Right hindlimb (tissue), 1 donor: ENCODE data around the gene MEX3D.

ENCODE experiments used
- DNase-seq: peaks from one replicate; pipeline ENCODE4 v3.0.0-alpha.2; 2018

The MEX3D gene

DNA sequence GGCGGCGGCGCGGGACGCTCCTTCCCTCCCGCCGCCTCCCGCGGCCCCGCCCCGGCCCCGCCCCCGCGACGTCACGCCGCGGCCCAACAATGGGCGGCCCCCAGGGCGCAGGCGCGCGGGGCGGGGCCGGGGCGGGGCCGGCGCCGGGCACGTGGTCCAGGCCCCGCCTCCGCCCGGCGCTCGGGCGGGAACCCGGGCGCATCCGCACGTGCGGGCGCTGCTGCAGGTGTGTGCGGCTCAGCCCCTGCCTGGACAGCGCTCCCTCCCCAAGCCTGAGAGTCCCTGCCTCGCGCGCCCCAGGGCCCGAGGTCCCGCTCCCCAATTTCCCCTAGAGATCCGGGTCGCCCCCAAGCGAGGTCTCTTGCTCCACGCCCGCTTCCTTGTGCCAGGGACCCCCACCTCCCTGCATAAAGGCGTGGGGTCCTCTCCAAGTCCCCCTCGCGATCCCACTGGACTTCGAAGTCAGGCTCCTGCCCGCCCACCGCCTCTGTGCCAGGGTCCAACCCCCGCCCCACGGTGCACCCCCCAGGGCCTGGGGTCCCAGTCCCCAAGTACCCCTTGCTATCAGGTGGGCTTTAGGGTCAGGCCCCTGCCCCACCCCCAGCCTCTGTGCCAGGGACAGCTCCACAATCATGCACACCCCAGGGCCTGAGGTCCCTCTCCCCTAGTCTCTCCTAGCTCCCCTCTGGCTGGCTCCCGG, at the start of gene MEX3D:
Gene MEX3D, minus strand, starts transcription at position 6 of the 700 bp plus-strand sequence. CDS start 267 bp downstream, outside the sequence.
- peak; percentile 79 for DNase-seq

DNA sequence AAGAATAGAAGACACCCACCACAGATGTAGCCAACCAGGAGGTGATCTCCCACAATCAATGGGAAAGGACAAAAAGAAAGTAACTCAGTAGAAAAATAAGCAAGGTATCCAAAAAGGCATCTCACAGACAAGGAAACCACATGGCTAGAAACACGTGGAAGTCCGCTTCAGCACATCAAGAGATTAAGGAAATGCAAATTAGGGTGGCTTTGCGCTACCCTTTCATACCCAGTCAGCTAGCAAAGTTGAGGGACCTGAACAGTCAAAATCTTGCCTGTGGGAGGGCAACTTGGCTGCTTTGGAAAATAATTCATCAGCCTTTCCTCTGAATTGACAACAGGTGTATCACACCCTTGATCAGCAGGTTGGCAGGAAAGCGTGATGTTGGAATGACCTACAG, 48.8 kb upstream of the MEX3D start:
- DNase-seq, result no peak

DNA sequence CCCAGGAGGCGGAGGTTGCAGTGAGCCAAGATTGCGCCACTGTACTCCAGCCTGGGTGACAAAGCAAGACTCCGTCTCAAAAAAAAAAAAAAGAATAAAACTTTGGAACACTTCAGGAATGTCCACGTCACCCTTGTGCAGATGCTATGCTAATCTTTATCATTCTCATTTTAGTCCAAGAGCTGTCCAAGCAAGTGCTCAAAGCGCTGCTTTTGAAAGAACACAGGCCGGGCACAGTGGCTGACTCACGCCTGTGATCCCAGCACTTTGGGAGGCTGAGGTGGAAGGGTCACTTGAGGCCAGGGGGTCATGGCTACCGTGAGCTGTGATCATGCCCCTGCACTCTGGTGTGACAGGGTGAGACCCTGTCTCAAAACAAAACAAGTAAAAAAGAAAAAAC, 48.3 kb upstream of the MEX3D start:
- DNase-seq, result no peak

DNA sequence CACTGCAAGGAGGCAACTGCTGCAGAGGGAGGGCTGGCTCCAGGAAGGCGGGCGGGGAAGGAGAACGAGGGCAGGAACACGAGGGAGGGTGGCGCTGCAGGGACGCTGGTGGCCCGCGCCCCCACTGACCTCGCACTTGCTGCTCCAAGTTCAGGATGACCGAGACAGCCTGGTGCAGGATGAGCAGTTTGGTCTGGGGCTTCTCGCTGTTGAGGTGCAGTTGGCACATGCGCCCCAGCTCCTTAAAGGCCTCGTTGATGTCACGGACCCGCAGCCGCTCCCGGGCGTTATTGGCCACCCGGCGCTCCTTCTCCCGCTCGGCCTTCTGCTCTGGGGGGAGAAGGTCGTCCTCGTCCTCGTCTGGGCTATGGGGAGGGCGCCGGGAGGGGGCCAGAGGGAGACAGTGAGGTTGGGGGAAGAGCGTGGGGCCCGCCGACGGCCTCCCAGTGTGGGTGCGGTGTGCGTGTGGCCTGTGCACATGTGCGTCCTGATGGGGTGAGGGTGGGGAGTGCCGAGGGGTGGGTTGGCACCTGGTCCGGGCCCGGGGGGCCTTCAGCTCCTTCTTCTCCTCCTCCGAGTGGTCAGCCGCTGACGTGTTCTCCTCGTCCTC, 47.1 kb upstream of the MEX3D start:
- no peak for DNase-seq

DNA sequence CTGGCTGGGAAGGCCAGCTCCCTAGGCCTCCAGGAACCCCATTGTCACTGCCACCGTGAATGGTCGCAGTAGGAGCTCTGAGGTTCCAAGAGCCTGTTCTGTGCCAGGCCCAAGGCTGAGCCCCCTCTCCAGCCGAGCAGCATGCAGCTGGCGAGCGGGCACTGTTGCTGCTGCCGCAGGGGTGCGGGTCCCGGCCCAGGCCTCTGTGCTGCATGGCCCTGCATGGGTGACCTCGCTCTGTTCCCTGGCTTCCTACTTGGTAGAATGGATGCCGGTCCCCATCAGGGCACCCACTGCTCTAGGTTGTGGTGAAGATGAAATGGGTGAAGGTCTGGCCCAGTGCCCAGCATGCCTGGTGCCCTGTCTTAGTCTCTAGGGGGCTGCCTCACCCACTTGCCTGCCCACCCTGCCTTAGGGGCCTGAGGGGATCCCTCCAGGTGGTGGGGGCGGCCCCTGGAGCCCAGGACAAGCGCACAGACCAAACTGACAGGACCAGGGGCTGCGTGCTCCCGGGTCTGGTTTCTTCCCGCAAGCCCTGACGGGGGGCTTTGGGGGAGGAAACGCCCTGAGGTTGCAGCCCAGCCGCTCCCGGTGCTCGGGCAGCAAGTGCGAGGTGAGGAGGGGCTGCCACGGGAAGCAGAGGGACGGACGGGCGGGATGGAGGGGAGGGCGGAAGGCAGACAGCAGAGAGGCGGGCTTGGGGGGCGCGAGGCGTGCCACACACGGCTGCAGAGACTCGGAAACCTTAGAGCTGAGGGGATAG, 45.9 kb upstream of the MEX3D start:
- DNase-seq, result no peak

DNA sequence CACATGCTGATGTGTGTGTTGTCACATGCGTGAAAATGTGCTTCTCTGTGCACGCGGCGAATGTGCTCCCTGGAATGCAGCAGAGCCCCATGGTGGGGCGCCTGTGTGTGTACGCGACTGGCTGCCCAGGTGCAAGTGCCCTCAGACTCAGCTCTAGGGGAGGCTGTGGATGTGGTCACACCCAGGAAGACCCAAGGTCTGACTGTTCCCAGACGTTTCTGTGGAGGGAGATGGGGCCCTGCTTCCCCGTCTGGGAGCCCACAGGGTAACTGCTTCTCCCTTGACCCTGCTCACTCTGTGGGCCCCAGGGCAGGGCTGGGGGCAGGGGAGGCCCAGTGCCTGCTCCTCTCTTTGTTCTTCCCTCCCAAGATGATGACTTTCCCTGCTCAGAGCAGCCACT, 45.0 kb upstream of the MEX3D start:
- no peak for DNase-seq

DNA sequence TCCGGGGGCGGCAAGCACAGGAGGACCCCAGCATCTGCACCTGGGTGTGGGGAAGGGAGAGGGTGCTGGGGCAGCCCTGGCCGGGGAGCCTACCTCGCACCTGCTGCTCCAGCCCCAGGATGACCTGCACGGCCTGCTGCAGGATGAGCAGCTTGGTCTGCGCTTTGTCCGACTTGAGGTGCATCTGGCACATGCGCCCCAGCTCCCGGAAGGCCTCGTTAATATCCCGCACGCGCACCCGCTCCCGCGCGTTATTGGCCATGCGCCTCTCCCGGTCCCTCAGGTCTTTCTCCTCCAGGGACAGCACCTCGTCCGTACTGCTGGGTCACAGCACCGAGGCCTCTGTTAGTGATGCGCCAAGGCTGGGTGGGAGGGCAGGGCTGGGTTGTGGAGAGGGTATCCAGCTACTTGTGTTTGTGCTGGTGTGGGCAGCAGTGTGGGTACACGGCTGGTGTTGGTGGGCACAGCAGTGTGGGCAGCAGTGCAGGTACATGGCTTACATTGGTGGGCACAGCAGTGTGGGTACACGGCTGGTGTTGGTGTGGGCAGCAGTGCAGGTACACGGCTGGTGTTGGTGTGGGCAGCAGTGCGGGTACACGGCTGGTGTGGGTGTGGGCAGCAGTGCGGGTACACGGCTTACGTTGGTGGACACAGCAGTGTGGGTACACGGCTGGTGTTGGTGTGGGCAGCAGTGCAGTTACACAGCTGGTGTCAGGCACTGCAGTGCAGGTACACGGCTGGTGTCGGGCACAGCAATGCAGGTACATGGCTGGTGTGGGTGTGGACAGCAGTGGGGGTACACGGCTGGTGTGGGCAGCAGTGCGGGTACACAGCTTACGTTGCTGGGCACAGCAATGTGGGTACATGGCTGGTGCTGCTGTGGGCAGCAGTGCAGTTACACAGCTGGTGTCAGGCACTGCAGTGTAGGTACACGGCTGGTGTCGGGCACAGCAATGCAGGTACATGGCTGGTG, 44.3 kb upstream of the MEX3D start:
- DNase-seq, result no peak

DNA sequence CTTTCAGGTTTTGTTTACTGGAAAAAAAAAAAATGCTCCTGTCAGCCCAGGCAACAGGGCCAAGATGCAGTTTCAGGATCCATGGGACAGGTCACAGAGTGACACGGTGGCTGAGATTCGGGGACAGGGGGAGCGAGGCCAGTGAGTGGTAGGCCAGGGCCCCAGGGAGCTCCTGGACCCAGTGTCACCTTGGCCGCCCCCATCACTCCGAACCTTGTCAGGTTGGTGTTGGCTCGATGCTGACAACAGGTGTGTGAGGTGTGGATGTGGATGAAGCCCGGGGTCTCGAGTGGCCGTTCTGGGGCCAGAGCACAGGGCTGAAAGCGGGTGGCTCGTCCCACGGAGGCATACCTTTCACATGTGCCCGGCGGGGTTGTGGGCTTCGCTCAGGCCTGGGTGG, 43.2 kb upstream of the MEX3D start:
- DNase-seq, result no peak

DNA sequence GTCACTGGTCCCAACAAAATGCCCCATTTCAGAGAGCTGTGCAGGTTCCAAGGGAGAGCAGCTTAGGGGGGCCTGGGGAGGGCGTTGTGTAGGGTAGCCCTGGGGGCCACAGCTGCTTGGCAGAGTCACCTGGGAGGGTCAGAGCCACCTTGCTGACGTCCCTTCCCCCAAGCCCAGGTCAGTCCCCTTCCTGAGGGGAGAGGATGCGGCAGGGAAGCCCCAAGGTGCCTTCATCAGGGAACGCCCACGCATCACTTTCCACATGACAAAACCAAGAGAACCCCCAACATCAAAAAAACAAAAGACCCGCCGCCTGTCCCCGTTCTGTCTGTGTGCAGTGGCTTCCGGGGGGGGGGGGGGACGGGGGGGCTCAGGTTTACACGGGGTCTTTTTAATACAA, 42.5 kb upstream of the MEX3D start:
- DNase-seq, result no peak

DNA sequence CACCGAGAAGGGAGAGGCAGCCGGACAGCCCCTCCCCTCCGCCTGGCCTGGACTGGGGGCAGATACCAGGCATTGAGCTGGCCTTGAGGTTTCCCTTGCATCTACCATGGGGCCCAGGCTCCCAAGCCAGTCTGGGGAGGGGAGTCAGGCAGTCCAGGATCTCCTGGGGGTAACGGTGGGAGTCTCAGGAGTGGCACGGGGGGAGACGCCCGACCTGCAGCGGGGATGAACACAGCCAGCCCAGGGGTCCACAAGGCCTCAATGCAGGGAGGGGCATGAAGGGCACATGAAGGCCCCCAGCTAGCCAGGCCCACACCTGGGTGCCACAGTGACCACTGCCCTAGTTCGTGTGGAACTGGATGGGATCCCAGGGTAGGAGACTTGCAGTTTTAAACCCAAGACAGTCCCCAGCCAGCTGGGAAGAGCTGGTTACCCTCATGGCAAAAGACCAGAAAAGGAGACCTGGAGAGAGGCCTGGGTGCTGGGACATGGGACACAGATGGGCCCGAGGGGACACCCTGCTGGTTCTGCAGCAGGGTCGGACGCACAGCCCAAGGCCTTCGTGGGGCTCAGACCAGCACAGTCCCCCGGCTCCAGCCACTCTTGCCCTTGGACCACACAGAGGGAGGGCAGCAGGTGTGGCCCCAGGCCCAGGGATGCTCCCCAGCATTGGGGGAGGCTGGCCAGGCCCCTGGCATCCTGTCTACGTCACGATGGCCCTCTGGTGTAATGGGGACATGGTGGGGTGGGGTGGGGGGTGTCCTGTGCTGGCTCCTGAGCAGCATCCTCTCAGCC, 41.8 kb upstream of the MEX3D start:
- no peak for DNase-seq

DNA sequence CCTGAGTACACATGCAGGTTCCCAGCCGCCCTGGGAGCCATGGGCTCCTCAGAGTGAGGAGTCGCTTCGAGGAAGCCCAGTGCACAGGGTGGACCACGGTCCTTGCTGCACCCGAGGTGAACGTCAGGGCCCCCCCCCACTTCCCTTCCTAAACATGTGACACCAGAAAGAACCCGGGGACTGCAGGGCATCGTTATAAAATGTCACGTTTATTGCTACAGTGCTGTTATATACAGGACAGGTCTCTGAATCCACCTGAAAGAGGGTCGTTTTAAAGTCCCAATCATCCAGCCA, 40.9 kb upstream of the MEX3D start:
- DNase-seq, result no peak

DNA sequence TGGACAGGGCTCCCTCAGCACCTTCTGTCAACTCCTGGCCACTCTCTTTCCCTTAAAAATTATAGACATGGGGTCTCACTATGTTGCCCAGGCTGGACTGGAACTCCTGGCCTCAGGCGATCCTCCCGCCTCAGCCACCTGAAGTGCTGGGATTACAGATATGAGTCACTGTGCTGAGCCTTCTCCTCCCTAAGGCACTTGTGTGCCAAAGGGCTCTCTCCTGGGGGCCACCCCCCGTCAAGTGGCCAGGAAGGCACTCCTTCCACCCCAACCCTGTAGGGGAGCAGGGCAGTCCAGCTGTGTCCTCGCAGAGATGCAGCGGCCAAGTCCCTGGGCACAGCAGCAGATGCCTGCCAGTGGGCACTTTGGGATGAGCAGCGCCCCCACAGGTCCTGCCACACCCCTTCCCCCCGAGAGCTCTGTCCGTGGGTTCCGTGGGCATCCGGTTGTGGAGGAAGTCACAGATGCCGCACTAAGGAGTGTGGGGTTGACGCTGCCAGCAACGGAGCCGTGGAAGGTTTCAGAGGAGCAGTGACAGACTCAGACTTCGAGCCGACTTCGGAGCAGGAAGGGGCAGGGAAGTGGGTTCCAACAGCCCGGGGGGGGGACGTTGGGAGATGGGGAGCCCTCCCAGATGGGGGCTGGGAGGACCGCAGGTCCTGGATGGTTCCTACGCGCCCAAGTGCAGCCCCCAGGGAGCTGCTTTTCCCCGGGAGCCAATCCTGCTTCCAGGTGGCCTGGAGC, 40.4 kb upstream of the MEX3D start:
- DNase-seq, result no peak

DNA sequence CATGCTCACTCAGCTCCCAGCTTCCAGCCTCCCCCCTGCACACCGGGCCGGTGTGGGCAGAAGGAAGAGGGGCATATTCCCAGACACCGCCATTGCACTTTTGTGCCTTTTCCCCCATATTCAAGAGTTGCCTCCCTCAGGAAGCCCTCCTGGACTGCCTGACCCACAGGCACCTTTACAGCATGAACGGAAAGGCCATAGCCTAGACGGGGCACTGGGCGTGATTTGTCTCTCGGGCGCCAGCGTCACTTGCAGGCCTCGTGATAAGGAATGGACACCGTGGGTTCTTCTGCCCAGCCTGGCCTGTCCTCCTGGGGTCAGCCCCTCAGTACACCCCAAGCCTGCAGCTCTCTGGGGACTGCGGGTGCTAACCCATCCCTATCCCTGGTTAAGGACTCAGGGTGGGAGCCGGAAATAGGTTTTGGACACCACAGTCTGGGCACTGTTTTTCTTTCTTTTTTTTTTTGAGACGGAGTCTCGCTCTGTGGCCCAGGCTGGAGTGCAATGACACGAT, 38.1 kb upstream of the MEX3D start:
- no peak for DNase-seq

DNA sequence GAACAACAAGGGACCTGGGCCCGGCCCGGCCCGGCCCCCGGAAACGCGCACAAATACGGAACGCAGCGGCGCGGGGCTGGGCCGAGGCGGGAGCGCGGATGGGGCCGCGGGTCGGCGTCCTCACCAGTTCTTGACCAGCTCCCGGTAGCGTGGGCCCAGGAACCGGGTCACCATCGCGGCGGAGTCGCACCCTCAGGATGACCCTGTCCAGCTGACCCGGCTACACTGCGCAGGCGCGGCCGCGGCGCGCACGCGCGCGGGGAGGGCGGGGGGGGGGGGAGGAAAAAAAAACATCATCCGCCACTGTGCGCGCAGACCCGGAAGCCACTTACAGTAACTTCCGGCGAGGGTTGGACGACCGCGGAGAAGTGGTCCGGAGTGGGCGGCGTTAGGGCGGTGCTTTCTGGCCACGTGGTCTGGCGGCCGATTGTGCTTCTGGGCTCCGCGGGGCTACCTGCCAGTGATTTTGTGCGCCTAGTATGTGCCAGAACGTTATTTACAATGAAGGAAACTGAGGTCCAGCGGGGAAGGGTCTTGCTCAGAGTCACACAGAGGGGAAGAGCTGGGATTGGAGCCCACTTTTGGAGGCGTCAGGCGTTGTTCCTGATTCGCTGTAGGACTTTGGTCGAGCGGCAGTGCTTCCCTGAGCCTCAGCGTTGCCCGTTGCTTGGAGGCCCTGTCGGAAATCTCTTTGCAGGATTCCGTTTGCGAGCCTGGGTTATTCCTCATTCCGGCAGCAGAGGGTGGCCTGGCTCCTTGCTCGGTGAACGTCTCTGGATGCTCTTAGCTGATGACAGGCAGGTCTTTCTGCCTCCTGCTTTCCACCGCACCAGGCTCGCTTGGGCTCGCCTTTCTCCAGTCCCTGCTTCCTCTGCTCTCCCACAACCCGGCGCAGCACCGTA, 37.4 kb upstream of the MEX3D start, which contains the start of gene UQCR11:
Gene UQCR11, minus strand, starts transcription at position 227 of the 902 bp plus-strand sequence. Its CDS starts 53 bp downstream, at position 174.
- DNase-seq, result peak; percentile 97

DNA sequence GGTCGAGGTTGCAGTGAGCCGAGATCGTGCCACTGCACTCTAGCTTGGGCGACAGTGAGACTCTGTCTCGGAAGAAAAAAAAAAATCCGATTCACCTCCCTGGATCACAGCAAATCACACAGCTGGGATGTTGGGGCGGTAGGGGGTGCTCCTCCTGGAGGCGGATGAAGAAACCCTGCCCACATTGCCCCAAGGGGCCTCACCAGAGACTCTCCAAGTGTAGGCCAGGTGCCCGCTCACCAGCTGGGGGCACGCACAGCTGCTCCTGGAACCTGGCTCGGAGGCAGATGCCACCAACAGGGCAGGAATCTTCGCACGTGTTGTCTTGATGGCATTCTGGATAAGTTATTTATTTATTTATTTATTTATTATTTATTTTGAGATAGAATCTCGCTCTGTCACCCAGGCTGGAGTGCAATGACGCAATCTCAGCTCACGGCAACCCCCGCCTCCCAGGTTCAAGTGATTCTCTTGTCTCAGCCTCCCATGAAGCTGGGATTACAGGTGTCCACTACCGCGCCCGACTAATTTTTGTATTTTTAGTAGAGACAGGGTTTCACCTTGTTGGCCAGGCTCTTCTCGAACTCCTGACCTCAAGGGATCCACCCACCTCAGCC, 34.1 kb upstream of the MEX3D start:
- no peak for DNase-seq

DNA sequence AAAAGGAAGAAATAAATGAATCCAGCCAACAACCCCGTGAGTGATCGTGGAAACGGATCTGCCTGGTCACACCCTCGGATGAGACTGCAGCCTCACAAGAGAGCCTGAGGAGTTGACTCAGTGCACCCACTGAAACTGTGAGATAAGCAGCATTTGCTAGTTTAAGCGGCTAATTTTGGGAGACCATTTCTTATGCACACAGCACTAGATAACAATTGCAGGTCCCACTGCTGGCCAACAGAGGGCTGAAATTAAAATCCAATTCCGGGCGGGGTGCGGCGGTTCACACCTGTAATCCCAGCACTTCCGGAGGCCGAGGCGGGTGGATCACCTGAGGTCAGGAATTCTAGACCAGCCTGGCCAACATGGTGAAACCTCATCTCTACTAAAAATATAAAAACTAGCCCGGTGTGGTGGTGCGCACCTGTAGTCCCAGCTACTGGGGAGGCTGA, 33.5 kb upstream of the MEX3D start:
- DNase-seq, result no peak

DNA sequence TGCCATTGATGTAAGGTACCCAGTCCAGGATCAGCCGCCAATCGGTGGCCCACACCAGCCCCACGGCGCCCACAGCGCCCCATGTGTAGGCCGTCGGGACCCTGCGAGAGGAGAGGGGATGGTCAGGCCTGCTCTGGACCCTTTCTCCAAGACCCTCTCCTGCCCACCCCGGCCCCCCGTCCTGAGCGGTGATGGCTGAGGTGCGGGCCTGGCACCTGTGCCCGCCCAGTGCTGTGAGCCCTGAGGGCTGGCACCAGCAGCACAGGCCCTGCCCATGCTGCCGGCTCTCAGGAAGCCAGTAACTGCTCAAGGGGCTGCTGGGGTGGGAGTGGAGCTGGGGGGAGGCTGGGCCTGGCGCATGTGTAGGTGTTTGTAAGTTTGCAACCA, 31.3 kb upstream of the MEX3D start:
- no peak for DNase-seq

DNA sequence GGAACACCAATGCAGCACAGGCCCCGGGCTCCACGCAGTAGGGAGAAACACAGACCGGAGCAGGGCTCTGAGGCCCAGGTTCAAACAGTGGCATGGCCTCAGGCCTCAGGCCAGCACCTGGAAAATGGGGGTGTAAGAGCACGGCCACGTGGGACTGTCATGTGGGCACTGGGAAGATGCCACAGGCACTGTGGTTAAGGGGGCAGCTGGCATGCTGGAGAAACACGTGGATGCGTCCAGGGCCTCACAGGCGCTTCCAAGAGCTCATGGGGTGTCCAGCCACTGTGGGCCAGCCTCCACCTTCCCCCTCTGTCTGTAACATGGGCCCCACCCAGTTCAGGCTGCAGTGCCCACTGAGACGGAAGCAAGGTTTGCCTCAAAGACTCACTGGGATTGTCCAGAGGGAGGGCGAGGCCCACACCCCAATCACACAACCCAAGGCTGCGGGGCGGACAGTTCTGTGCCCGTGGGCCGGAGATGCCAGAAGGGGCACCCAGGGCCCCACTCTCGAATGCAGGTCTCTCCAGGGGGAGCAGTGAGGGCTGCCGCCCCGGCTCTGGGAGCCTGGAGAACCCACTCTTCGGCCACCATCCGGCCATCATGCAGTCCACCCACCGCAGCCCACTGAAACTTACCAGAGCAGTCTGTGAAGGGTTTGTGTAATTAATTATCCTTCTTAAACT, 30.8 kb upstream of the MEX3D start:
- DNase-seq, result no peak

DNA sequence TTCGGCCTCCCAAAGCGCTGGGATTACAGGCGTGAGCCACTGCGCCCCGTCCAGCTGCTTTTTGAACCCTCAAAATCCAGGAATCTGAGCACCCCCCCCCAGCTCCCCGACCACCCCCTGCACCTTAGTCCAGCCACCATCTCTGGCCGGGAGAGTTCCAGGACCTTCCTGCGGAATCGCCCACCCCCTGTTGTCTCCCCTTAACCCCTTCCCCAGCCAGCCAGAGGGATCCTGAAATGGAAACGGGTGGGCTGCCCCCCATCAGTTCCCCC, 25.3 kb upstream of the MEX3D start:
- no peak for DNase-seq
